ENCODE data around the gene TAAR5. TPM values are rescaled to one million over a fixed set of nuclear protein-coding genes. Genes with fewer than 3 reads are reported as not detected.

Gene TAAR5
- polyA plus RNA-seq, 1 experiment = not detected

GRCh38 chr6:132571774-132572173 is 17.8 kb downstream of the TAAR5 start:
- no peak for TF ChIP-seq CTCF (IDR thresholded peaks at IDR 0.05; ENCODE audit: low read depth, low read length)
- peaks cover 18% of the 10 kb centered on the region for H3K27me3 ChIP-seq (ENCODE audit: control insufficient read depth, insufficient read depth, low read length)
- H3K27ac ChIP-seq (ENCODE audit: low read depth, low read length) = no peak overlapping the region
- CTCF ChIA-PET = interaction anchor here (1.2 kb wide), 1 partner anchor 98 kb away, joined by 3 read pairs; no protein-coding TSS in a partner anchor
- H3K9me3 ChIP-seq (ENCODE audit: control insufficient read depth, insufficient read depth, low read length) = no peaks in the 10 kb centered on the region
- no peak overlapping the region for H3K4me3 ChIP-seq (ENCODE audit: low read depth, low read length)
- POLR2A ChIA-PET = no interaction called here
- DNase-seq (ENCODE audit: low read depth, low spot score) = no peak

GRCh38 chr6:132570221-132570777 is 19.2 kb downstream of the TAAR5 start, which contains the start of gene TAAR6:
Gene TAAR6, plus strand, starts transcription at chr6:132570322. Its CDS starts 0 bp downstream, at chr6:132570322.
- DNase-seq (ENCODE audit: low read depth, low spot score) = no peak
- Histone ChIP-seq H3K9me3 (ENCODE audit: control insufficient read depth, insufficient read depth, low read length) (no peaks in the 10 kb centered on the region), H3K27ac (ENCODE audit: low read depth, low read length) (no peak within 1 kb of the TSS), H3K4me3 (ENCODE audit: low read depth, low read length) (no peak within 1 kb of the TSS), H3K27me3 (ENCODE audit: control insufficient read depth, insufficient read depth, low read length) (peaks cover 18% of the 10 kb centered on the region)
- POLR2A ChIA-PET = no interaction called here
- CTCF ChIA-PET = no interaction called here
- no peak for TF ChIP-seq CTCF (IDR thresholded peaks at IDR 0.05; ENCODE audit: low read depth, low read length)

- TF ChIP-seq CTCF (IDR thresholded peaks at IDR 0.05; ENCODE audit: low read depth, low read length) = no peak
- POLR2A ChIA-PET = no interaction called here
- CTCF ChIA-PET = no interaction called here
- H3K27ac ChIP-seq (ENCODE audit: low read depth, low read length) = no peak overlapping the region
- no peaks in the 10 kb centered on the region for H3K9me3 ChIP-seq (ENCODE audit: control insufficient read depth, insufficient read depth, low read length)
- no peak for DNase-seq (ENCODE audit: low read depth, low spot score)
- H3K27me3 ChIP-seq (ENCODE audit: control insufficient read depth, insufficient read depth, low read length) = peaks cover 18% of the 10 kb centered on the region
- no peak overlapping the region for H3K4me3 ChIP-seq (ENCODE audit: low read depth, low read length)
Observed at GRCh38 chr6:132569170-132569569, 20.4 kb downstream of the TAAR5 start.

- ChIA-PET POLR2A (no interaction called here), CTCF (no interaction called here)
- no peak overlapping the region for H3K27ac ChIP-seq (ENCODE audit: low read depth, low read length)
- no peak for DNase-seq (ENCODE audit: low read depth, low spot score)
- no peak overlapping the region for H3K4me3 ChIP-seq (ENCODE audit: low read depth, low read length)
- TF ChIP-seq CTCF (IDR thresholded peaks at IDR 0.05; ENCODE audit: low read depth, low read length) = no peak
- H3K9me3 ChIP-seq (ENCODE audit: control insufficient read depth, insufficient read depth, low read length) = no peaks in the 10 kb centered on the region
- peaks cover 23% of the 10 kb centered on the region for H3K27me3 ChIP-seq (ENCODE audit: control insufficient read depth, insufficient read depth, low read length)
Observed at GRCh38 chr6:132568611-132569010, 20.9 kb downstream of the TAAR5 start.

- Histone ChIP-seq H3K27me3 (ENCODE audit: control insufficient read depth, insufficient read depth, low read length) (peaks cover 23% of the 10 kb centered on the region), H3K9me3 (ENCODE audit: control insufficient read depth, insufficient read depth, low read length) (no peaks in the 10 kb centered on the region), H3K4me3 (ENCODE audit: low read depth, low read length) (no peak overlapping the region), H3K27ac (ENCODE audit: low read depth, low read length) (no peak overlapping the region)
- POLR2A ChIA-PET = no interaction called here
- no peak for DNase-seq (ENCODE audit: low read depth, low spot score)
- CTCF ChIA-PET = no interaction called here
- TF ChIP-seq CTCF (IDR thresholded peaks at IDR 0.05; ENCODE audit: low read depth, low read length) = no peak
Observed at GRCh38 chr6:132567566-132567965, 22.0 kb downstream of the TAAR5 start.
